Measurements from ENCODE around the gene JPH2.

The JPH2 gene

GRCh38 chr20:44099832-44100231, 87.2 kb downstream of the JPH2 start:
- no peak for DNase-seq (ENCODE audit: low read depth)

GRCh38 chr20:44098657-44099056, 88.3 kb downstream of the JPH2 start:
- no peak for DNase-seq (ENCODE audit: low read depth)

GRCh38 chr20:44098256-44098630, 88.7 kb downstream of the JPH2 start:
- DNase-seq (ENCODE audit: low read depth) = no peak

- no peak for DNase-seq (ENCODE audit: low read depth)
Observed at GRCh38 chr20:44097521-44098255, 89.3 kb downstream of the JPH2 start.

GRCh38 chr20:44095831-44096230, 91.2 kb downstream of the JPH2 start:
- DNase-seq (ENCODE audit: low read depth) = no peak

- no peak for DNase-seq (ENCODE audit: low read depth)
Observed at GRCh38 chr20:44093249-44093582, 93.8 kb downstream of the JPH2 start.

- DNase-seq (ENCODE audit: low read depth) = no peak
Observed at GRCh38 chr20:44092551-44093248, 94.3 kb downstream of the JPH2 start.

GRCh38 chr20:44091026-44091425, 96.0 kb downstream of the JPH2 start:
- DNase-seq (ENCODE audit: low read depth) = no peak

- no peak for DNase-seq (ENCODE audit: low read depth)
Observed at GRCh38 chr20:44089987-44090674, 96.9 kb downstream of the JPH2 start.

GRCh38 chr20:44087857-44088120, 99.2 kb downstream of the JPH2 start:
- no peak for DNase-seq (ENCODE audit: low read depth)

GRCh38 chr20:44087051-44087856, 99.7 kb downstream of the JPH2 start:
- DNase-seq (ENCODE audit: low read depth) = no peak

- DNase-seq (ENCODE audit: low read depth) = no peak
Observed at GRCh38 chr20:44085616-44086434, 101.2 kb downstream of the JPH2 start.

GRCh38 chr20:44084891-44085290, 102.1 kb downstream of the JPH2 start:
- DNase-seq (ENCODE audit: low read depth) = no peak

- DNase-seq (ENCODE audit: low read depth) = no peak
Observed at GRCh38 chr20:44084439-44084838, 102.5 kb downstream of the JPH2 start.

- DNase-seq (ENCODE audit: low read depth) = no peak
Observed at GRCh38 chr20:44083220-44083933, 103.6 kb downstream of the JPH2 start.

- no peak for DNase-seq (ENCODE audit: low read depth)
Observed at GRCh38 chr20:44081888-44082287, 105.1 kb downstream of the JPH2 start.

- DNase-seq (ENCODE audit: low read depth) = no peak
Observed at GRCh38 chr20:44081476-44081875, 105.5 kb downstream of the JPH2 start.

- peak; percentile 74 for DNase-seq (ENCODE audit: low read depth)
Observed at GRCh38 chr20:44080646-44081267, 106.2 kb downstream of the JPH2 start.

GRCh38 chr20:44080064-44080463, 106.9 kb downstream of the JPH2 start:
- DNase-seq (ENCODE audit: low read depth) = no peak

- DNase-seq (ENCODE audit: low read depth) = no peak
Observed at GRCh38 chr20:44079291-44079690, 107.7 kb downstream of the JPH2 start.

GRCh38 chr20:44075950-44076232, 111.1 kb downstream of the JPH2 start:
- DNase-seq (ENCODE audit: low read depth) = no peak
